T-helper 22 cell (primary cell): Measurements from ENCODE around the gene INTS11.
"Not testable (repeated sequence)": the region's sequence is repeated elsewhere in the genome, so short reads cannot be mapped to it uniquely, and the experiment has no call there.

ENCODE experiments used
- DNase-seq: peaks from one replicate; pipeline ENCODE4 v3.0.0-alpha.2; 2020; ENCODE audit warnings: low read depth

INTS11 gene

DNA sequence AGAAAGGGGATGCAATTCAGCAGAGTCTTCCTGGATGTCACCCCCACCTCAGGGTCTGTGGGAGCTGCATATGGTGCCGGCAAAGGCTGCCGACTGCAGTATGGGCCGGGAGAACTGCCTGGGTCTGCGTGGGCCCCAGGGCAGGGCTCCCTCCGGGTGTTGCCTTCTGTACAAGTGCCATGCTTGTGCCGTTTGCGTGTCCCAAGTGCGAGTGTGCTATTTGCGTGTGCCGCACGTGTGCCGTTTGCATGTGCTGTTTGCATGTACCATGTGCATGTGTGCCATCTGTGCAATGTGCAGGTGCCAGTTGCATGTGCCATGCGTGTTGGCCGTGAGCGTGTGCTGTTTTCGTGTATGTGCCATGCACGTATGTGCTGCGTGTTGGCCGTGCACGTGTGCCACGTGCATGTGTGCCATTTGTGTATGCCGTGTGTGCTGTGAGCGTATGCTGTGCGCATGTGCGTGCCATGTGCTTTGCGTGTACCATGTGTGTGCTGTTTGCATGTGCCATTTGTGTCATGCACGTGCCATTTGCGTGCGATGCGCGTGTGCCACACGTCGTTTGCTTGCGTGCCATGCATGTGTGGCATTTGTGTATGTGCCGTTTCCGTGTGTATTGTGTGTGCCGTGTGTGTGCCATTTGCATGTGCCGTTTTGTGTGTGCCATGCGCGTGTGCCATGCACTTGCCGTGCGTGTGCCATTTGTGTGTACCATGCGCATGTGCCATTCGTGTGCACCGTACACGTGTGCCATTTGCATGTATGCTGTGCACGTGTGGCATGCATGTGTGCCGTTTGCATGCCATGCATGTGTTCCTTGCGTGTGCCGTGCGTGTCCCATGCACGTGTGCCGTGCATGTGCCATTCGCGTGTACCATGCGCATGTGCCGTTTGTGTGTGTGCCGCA, 5.1 kb upstream of the INTS11 start:
- DNase-seq, result no peak

DNA sequence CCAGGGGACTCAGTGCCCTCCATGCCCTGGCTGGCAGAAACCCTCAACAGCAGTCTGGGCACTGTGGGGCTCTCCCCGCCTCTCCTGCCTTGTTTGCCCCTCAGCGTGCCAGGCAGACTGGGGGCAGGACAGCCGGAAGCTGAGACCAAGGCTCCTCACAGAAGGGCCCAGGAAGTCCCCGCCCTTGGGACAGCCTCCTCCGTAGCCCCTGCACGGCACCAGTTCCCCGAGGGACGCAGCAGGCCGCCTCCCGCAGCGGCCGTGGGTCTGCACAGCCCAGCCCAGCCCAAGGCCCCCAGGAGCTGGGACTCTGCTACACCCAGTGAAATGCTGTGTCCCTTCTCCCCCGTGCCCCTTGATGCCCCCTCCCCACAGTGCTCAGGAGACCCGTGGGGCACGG, 3.8 kb upstream of the INTS11 start:
- DNase-seq, result no peak

DNA sequence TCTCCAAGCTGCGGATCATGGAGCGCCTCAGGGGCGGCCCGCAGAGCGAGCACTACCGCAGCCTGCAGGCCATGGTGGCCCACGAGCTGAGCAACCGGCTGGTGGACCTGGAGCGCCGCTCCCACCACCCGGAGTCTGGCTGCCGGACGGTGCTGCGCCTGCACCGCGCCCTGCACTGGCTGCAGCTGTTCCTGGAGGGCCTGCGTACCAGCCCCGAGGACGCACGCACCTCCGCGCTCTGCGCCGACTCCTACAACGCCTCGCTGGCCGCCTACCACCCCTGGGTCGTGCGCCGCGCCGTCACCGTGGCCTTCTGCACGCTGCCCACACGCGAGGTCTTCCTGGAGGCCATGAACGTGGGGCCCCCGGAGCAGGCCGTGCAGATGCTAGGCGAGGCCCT, 2.8 kb upstream of the INTS11 start:
- no peak for DNase-seq

DNA sequence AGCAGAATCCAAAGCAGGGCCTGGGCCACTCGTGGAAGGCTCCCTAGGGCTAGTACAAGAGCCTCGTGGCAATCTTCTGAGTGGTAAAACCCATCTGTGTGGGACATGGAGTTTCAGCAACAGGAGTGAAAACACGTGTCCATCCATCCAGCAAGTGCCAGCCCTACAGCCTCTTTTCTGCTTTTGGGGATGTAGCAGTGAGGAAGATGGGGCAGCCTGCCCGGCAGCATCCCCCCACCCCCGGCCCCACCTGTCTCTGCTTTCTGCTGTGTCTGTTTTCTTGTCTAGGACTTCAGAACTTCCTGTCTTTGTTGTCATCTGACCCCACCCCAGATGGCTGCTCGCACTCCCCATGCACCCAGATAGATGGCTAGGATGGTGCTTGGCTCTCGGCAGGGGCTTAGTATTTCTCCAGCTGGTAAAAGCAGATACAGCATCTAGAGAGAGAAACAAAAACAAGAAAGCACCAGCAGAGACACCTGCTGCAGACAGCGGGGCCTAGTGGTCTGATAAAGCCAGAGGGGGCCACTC, 1.7 kb upstream of the INTS11 start:
- no peak for DNase-seq

DNA sequence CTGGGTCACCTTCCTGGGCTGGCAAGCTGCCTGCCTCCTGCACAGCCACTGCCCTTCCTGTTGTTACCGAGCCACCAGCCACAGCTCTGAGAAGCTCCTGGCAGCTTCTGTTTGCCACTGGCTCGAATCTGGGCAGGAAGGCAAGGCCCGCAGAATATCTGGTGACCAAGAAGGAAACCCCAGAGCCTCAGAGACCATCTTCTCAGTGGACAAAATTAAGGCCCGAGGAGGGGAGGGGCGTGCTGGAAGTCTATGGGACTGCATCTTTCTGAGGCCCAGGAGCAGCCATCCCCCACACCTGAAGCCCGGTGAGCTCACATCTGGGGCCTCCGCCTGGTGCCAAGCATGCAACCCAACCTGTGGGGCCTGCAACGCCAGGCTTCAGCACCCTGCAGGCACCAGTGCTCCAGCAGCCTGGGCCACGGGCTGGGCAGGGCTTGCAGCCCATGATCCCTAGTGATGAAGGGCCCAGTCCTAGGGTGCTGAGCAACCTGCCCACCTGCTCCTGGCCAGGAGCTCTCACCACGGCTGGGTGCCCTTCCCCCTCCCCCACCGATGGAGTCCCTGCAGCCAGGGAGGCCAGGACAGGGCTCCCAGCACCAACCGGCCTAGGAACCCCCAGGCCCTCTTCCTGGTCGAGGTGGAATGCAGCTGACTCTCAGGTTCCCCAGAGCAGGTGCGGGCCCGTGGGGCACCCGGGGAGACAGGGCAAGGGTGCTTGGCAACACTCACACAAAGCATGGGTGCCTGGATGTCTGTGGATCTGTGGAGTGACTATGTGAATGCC, 1.0 kb upstream of the INTS11 start:
- DNase-seq, result no peak

DNA sequence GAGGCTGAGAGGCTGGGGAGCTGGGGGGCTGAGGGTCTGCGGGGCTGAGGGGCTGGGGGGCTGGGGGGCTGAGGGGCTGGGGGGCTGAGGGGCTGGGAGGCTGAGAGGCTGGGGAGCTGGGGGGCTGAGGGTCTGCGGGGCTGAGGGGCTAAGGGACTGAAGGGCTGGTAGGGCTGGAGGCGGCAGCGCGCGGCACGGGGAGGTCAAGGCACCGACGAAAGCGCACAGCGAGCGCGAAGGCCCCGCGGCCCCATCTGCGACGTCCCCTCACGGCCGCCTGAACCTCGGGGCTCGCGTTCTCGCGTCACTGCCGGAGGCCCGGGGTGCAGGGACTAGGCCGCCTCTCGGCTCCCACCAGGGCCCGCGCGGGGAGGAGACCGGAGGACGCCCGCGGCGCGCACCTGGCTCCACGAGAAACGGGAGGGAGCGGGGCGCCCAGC, 356 bp downstream of the INTS11 start:
- DNase-seq, result no peak

DNA sequence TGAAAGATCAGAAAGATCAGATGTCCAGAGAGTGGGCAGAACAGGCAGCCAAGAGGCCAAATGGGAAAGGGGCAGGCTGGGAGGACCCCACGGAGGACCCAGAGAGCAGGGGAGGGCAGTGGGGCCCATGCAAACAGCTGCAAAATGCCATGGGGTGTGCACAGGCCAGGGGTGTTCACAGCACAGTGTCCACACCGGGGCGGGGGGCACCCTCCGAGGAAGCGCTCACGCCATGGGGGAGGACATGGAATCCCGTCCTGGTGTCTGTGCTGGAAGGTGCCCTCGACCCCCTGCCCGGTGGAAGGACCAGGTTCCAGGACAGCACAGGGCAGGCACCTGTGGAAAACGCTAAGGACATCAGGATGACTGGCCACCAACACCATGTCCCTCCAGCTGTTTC, 1.5 kb downstream of the INTS11 start:
- no peak for DNase-seq

DNA sequence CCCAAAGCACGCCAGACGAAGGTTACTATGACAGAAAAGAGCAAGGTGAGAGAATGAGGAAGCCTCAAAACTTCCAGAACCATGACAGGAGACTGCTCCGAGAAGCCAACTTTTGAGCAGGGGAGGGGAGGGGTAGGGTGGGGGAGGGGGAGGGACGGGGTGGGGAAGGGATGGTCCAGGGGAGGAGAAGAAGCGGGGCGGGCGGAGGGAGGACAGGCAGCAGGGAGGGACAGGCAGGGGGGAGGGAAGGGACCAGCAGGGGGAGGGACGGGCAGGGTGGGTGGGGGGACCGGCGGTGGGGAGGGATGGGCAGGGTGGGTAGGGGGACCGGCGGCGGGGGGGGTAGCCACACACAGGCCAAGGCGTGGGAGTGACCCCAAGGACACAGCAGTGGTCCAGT, 2.0 kb downstream of the INTS11 start:
- no peak for DNase-seq

DNA sequence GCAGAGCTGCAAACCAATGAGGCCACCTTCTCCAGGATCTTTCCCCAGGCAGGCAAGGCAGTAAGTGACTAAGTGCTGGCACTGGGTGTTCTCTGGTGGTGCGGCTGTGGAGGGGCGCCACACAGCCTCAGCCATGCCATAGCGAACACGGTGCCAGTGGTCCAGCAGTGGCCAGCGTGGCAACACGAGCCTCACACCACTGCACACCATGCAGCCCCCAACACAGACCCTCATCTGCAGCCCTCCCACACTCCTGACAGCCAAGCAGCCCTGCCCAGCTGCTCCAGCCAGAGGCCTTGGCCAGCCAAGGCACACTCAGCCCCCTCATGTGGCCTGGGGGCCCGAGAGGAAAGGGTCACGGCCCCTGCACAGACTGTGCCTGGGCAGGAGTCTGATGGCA, 3.0 kb downstream of the INTS11 start:
- DNase-seq, result no peak

DNA sequence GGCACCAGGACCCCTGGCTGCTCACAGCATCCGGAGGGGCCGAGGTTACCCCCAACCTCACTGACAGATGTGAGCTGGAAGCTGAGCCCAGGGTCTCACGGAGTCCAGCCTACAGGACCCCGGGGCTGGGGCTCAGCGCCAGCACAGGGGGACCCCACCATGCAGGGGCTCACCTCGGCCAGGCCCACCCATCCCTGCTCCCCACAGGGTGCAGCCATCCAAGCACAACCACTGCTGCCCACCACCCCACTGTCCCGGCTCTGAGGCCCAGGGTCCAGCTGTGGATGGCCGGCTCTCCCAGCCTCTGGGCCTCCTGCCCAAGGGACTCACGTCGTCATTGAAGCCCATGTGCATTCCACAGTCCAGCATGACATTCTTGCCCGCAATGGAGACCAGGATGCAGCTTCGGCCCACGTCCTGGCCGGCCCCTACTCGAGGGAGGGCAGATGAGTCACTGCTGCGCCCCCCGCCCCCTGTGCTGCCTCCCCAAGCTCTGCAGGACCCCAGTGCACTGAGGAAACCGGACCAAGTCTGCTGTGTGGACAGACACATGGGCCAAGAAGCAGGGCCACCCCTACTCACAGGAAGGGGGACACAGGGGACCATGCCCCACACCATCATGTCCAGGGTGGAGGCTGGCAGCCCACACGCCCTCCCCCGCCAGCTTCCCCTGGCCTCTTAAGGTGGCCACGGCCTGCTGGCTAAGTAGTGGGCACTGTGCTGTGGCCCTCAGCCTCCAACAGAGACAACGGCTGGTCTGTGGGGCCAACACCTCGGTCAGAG, 3.6 kb downstream of the INTS11 start:
- no peak for DNase-seq

DNA sequence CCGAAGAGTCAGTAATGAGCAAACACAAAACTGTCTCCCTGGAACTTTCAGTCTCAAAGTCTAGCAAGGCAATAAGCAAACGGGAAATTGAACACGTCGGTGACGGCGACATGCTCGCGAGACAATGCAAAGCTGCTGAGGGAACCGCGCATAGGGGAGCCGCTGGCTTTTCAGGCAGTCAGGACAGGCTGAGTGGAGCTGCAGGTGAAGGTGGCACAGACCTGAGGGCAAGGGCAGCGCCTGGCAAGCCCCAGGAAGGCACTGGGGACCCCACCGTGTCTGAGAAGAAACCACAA, 4.9 kb downstream of the INTS11 start:
- DNase-seq, result no peak

DNA sequence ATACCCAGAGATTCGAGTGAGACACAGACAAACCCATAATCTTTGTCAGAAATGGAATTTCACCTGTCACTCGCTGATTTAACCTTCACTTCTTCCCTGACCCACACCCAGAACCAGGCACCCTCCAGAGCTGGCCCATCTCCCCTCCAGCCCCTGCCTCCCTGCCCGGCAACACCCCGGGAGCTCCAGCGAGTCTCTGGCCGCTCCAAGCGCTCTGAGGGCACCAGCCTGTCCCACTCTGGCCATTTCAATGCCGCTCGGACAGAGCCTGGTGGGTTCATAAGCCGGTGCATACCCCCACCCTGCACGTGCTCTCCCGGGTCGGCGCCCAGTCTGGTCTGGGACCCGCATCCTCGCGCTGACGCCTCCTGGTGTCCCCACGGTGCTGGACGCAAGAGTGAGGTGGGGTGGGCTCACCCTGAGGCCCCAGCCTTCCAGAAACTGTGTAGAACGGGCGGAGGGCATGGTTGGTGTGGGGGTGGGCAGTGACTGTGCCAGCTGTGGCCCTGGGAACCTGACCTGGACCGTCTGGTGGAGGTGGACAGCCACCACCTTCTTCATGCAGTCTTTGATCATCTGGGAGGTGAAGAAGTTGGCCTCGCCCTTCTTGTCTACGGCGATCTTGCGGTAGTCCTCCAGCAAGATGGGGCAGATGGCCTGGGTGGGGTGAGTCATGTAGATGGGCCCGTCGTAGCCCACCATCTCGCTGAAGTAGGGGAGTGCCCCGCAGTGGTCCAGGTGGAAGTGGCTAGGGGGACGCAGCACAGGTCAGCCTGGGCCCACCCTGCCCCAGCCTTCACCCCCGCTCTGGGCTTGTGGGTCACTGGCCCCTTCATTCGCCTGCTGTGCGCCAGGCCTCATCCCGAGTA, 5.4 kb downstream of the INTS11 start:
- no peak for DNase-seq

DNA sequence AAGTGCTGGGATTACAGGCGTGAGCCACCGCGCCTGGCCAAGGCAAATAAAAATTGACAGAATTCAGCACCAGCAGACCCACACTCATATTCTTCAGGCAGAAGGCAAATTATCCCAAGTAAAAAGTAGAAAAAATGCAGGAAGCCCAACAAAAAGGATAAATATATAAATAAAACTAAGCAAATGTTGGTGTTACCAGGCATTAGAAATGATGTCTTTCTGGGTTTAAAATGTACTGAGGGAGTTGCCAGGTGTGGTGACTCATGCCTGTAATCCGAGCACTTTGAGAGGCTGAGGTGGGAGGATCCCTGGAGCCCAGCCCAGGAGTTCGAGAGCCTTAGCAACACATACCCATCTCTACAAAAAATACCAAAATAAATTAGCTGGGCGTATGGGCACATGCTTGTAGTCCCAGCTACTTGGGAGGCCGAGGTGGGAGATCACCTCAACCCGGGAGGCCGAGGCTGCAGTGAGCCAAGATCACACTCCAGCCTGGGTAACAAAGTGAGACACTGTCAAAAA, 6.3 kb downstream of the INTS11 start:
- DNase-seq, result no peak

DNA sequence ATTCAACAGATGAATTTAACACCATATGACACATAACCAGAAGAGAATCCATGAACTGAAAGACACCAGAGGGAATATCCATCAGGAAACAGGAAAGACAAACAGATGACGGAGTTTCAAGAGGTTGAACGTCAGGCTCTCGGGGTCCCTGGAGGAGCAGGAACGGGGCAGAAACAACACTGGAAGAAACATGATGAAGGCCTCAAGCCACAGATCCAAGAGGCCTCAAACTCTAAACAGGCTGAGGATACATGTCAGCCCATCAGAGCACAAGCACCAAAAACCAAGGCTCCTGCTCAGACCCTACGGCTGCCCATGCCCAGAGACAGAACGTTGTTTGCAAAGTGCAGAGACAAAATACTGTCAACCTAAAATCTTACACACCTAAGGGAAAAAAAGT, 7.0 kb downstream of the INTS11 start:
- no peak for DNase-seq

DNA sequence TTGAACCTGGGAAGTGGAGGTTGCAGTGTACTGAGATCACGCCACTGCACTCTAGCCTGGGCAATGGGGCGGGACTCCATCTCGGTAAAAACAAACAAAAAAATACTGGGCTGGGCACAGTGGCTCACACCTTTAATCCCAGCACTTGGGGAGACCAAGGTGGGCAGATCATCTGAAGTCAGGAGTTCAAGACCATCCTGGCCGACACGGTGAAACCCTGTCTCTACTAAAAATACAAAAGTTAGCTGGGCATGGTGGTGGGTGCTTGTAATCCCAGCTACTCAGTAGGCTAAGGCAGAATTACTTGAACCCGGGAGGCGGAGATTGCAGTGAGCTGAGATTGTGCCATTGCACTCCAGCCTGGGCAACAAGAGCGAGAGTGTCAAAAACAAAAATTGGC, 8.3 kb downstream of the INTS11 start:
- not testable (repeated sequence) for DNase-seq

DNA sequence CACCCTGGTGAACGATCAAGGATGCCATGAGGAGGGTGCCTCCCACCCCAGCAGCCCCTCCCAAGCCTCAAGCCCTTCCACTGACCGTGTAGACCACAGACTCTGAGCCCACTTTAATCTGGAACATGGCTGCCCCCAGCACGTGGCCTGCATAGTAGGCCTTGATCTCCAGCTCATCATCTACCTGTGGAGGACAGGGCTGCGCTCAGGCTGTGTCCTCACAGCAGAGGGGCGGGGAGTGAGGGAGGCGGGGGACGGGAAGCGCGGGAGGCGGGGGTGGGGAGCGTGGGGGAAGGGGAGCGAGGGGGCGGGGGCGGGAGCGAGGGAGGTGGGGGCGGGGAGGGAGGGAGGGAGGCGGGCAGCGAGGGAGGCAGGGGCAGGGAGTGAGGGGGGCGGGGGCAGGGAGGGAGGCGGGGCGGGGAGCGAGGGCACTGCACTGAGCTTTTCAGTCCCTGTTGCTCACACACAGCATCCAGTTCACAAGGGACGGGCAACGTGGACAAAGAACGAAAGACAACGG, 9.0 kb downstream of the INTS11 start:
- no peak for DNase-seq

DNA sequence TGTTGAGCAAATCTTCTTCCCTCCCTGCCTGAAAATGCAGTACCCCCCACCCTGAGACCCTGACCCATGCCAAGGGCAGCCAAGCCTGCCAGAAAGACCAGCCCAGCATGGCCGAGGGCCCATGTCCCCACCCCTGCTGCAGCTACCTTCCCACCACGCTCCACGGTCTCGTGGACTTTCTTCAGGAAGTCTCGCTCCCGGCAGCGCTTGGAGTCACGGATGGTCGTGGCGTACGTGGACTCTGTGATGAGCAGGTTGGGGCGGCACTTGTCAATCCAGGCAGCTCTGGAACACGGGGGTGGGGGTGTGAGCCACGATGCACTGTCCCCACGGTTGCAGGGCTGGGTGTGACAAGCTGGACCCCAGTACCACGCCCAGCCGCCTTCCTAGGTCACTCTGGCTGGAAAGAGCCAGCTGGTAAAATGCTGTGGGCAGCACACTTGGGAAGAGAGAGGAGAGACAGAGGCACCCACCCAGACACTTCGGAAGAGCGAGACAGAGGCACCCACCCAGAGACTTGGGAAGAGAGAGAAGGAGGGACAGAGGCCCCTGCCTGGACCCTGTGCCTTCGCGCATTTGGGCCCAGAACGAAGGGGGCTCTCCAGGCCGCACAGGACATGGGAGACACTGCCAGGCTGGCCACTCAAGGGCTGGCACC, 9.7 kb downstream of the INTS11 start:
- DNase-seq, result no peak

DNA sequence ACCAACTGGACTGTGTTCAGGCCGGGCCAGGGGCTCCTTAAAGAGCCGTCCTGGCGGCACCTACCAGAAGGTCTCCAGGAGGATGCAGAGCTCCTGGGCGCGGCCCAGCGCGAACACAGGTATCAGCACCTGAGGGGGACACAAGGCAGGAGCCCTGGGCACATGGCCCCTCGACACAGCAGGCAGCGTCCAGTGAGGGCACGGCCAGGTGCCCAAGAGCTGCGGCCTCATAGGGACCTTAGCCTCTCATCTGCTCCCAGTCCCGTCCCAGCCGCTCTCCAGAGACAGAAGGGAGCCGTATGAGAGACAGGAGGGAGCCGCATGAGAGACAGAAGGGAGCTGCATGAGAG, 10.2 kb downstream of the INTS11 start:
- DNase-seq, result no peak

DNA sequence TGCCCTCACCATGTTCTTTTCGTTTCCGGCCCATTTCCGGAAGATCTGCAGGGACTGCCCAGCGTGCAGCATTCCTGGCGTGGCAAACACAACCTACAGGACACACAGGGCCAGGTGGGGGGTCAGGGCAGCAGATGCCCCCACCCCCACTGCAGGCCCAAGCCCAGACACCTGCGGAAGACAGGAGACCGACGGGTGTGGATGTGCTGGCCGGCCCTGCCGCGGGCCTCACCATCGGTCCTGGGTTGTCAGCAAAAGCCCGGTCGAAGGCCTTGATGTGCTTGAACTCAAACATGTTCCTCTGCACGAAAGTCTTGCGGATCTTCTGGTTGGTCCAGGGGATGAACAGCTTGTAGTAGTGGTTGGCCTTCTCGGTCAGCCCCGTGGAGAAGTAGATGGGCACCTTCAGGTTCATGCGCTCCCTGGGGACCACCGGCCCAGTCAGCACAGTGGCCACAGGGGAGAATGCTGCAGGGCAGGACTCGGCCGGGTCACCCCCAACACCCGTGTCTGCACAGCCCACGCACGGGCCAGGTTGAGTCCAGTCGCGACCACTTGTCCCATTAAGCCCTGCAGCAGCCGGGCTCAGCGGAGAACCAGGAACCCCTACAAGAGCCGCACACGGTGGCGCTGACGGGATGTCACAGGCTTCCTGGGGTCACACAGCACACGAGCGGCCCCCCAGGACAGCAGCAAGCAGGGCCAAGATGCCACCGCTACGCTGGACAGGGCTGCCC, 10.8 kb downstream of the INTS11 start:
- no peak for DNase-seq
